Measurements from ENCODE around the gene RALGAPB. TPM values are rescaled to one million over a fixed set of nuclear protein-coding genes. Genes with fewer than 3 reads are reported as not detected.

RALGAPB gene
- total and polyA plus RNA-seq, 2 experiments from 2014 or later, result 10.2 to 40.4 TPM

GRCh38 chr20:38453941-38454340, 18.7 kb upstream of the RALGAPB start:
- H3K9me3 Mint-ChIP-seq, result no peaks in the 10 kb centered on the region
- no peak overlapping the region for H3K27ac Mint-ChIP-seq

More at GRCh38 chr20:38453941-38454340, 18.7 kb upstream of the RALGAPB start:
- H3K27me3 Mint-ChIP-seq (ENCODE audit: insufficient read depth, low read depth, poor library complexity), result peaks cover 7% of the 10 kb centered on the region
- Histone ChIP-seq H3K79me2 (replicated peaks; ENCODE audit: insufficient read depth) (no peaks in the 10 kb centered on the region), H4K20me1 (replicated peaks; ENCODE audit: insufficient read depth) (no peaks in the 10 kb centered on the region), H3K36me3 (ENCODE audit: insufficient read depth) (no peaks in the 10 kb centered on the region), H3K4me1 (ENCODE audit: insufficient read depth) (no peaks in the 10 kb centered on the region), H3K4me2 (no peak overlapping the region), H3K9me2 (ENCODE audit: insufficient read depth) (no peaks in the 10 kb centered on the region), H3K27ac (ENCODE audit: low read depth) (no peak overlapping the region), H3F3A (replicated peaks; ENCODE audit: low read depth) (no peaks in the 10 kb centered on the region), H3K27me3 (ENCODE audit: insufficient read depth) (no peaks in the 10 kb centered on the region), H3K4me3 (no peak overlapping the region), H2AFZ (no peak overlapping the region)
- TF ChIP-seq EZH2phosphoT487 (IDR thresholded peaks at IDR 0.05; ENCODE audit: unreplicated experiment), result no peak
- no peak for TF ChIP-seq ZNF331 (CRISPR knock-in tag; IDR thresholded peaks at IDR 0.05; ENCODE audit: low read depth)
- no peak for TF ChIP-seq ZNF462 (CRISPR knock-in tag; IDR thresholded peaks at IDR 0.05)
- TF ChIP-seq NANOG (IDR thresholded peaks at IDR 0.05; ENCODE audit: borderline replicate concordance), result no peak
- TF ChIP-seq, protein P1, sequence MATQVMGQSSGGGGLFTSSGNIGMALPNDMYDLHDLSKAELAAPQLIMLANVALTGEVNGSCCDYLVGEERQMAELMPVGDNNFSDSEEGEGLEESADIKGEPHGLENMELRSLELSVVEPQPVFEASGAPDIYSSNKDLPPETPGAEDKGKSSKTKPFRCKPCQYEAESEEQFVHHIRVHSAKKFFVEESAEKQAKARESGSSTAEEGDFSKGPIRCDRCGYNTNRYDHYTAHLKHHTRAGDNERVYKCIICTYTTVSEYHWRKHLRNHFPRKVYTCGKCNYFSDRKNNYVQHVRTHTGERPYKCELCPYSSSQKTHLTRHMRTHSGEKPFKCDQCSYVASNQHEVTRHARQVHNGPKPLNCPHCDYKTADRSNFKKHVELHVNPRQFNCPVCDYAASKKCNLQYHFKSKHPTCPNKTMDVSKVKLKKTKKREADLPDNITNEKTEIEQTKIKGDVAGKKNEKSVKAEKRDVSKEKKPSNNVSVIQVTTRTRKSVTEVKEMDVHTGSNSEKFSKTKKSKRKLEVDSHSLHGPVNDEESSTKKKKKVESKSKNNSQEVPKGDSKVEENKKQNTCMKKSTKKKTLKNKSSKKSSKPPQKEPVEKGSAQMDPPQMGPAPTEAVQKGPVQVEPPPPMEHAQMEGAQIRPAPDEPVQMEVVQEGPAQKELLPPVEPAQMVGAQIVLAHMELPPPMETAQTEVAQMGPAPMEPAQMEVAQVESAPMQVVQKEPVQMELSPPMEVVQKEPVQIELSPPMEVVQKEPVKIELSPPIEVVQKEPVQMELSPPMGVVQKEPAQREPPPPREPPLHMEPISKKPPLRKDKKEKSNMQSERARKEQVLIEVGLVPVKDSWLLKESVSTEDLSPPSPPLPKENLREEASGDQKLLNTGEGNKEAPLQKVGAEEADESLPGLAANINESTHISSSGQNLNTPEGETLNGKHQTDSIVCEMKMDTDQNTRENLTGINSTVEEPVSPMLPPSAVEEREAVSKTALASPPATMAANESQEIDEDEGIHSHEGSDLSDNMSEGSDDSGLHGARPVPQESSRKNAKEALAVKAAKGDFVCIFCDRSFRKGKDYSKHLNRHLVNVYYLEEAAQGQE (IDR thresholded peaks at IDR 0.05; ENCODE audit: unreplicated experiment), result no peak
- H3K36me3 Mint-ChIP-seq (ENCODE audit: low read depth), result peaks cover 23% of the 10 kb centered on the region
- H3K4me1 Mint-ChIP-seq, result no peaks in the 10 kb centered on the region
- DNase-seq (ENCODE audit: low spot score), result no peak
- ATAC-seq, result no peak
- H3K4me3 Mint-ChIP-seq, result no peak overlapping the region

Measured in GM23338 (cell line).